CD14-positive monocyte (primary cell): ENCODE data around the gene KCNQ1. TPM values are rescaled to one million over a fixed set of nuclear protein-coding genes. Genes with fewer than 3 reads are reported as not detected.

Source experiments
- DNase-seq, 3 donors: peaks; one replicate each; pipeline ENCODE4 v3.0.0-alpha.2; 2011 to 2022
- H2AFZ ChIP-seq: 2 replicates; pipeline ENCODE4 v1.6.0; 2012; ENCODE audit warnings: mild to moderate bottlenecking, low read depth, low read length, inconsistent platforms; ENCODE audit not compliant: insufficient read depth, poor library complexity, severe bottlenecking
- H3K27ac ChIP-seq, 2 donors: 1 replicate in 1 of 2; 2 replicates in 1 of 2; pipeline ENCODE4 v1.5.1; 2012 to 2013; ENCODE audit warnings: low read length in 2 of 2, control low read depth in 1 of 2, inconsistent platforms in 1 of 2, low read depth in 1 of 2, mild to moderate bottlenecking in 1 of 2
- H3K27me3 ChIP-seq, 2 donors: one replicate each; pipeline versions ENCODE4 v1.6.0 to v1.6.1; 2011 to 2013; ENCODE audit warnings: low read length in 2 of 2; ENCODE audit not compliant: control insufficient read depth in 2 of 2, insufficient read depth in 2 of 2
- H3K36me3 ChIP-seq, 2 donors: replicated peaks in 1 of 2; 1 replicate in 1 of 2; 2 replicates in 1 of 2; pipeline versions ENCODE4 v1.5.1 to v1.6.1; 2012 to 2013; ENCODE audit warnings: low read length in 2 of 2, control low read depth in 1 of 2, inconsistent platforms in 1 of 2, mild to moderate bottlenecking in 1 of 2; ENCODE audit not compliant: insufficient read depth in 2 of 2, control insufficient read depth in 1 of 2
- H3K4me1 ChIP-seq, 2 donors: 1 replicate in 1 of 2; 2 replicates in 1 of 2; pipeline versions ENCODE4 v1.5.1 to v1.6.1; 2012 to 2013; ENCODE audit warnings: low read length in 2 of 2, control low read depth in 1 of 2, inconsistent platforms in 1 of 2, mild to moderate bottlenecking in 1 of 2, moderate library complexity in 1 of 2; ENCODE audit not compliant: insufficient read depth in 2 of 2, control insufficient read depth in 1 of 2
- H3K4me2 ChIP-seq: replicated peaks from 2 replicates; pipeline ENCODE3; 2012; ENCODE audit warnings: low read length, moderate library complexity, mild to moderate bottlenecking; ENCODE audit not compliant: poor library complexity, severe bottlenecking; ENCODE audit errors: extremely low read depth
- H3K4me3 ChIP-seq, 3 experiments: fragments of 200-600 bp in 1 of 3; sonication (generic) in 1 of 3; replicated peaks in 1 of 3; 1 replicate in 2 of 3; 2 replicates in 1 of 3; pipeline ENCODE4 v1.5.1; 2011 to 2013; ENCODE audit warnings: low read length in 3 of 3, mild to moderate bottlenecking in 3 of 3, control low read depth in 2 of 3, low read depth in 2 of 3, inconsistent platforms in 1 of 3, moderate library complexity in 1 of 3
- H3K79me2 ChIP-seq: 2 replicates; pipeline ENCODE4 v1.6.0; 2012; ENCODE audit warnings: mild to moderate bottlenecking, control low read depth, inconsistent platforms, low read length, moderate library complexity; ENCODE audit not compliant: insufficient read depth
- H3K9ac ChIP-seq: 2 replicates; pipeline ENCODE4 v1.6.0; 2017; ENCODE audit warnings: low read length, mild to moderate bottlenecking; ENCODE audit not compliant: insufficient read depth, poor library complexity, severe bottlenecking
- H3K9me3 ChIP-seq, 2 donors: replicated peaks in 1 of 2; 1 replicate in 1 of 2; 2 replicates in 1 of 2; pipeline versions ENCODE4 v1.5.1 to v1.6.1; 2012 to 2013; ENCODE audit warnings: low read length in 2 of 2, control low read depth in 1 of 2; ENCODE audit not compliant: control insufficient read depth in 1 of 2, insufficient read depth in 1 of 2
- H4K20me1 ChIP-seq: 2 replicates; pipeline ENCODE4 v1.6.0; 2012; ENCODE audit warnings: mild to moderate bottlenecking, low read length, control low read depth, moderate library complexity; ENCODE audit not compliant: insufficient read depth
- H3K27ac Mint-ChIP-seq, 7 donors: one replicate each; pipeline ENCODE4 v1.8.0; 2020; ENCODE audit warnings: mild to moderate bottlenecking in 7 of 7, mixed read lengths in 7 of 7, moderate library complexity in 6 of 7, inconsistent platforms in 2 of 7
- H3K27me3 Mint-ChIP-seq, 3 donors: one replicate each; pipeline ENCODE4 v1.8.0; 2021 to 2022; ENCODE audit warnings: low read depth in 3 of 3, mild to moderate bottlenecking in 3 of 3, mixed read lengths in 3 of 3, moderate library complexity in 3 of 3, inconsistent platforms in 1 of 3
- H3K36me3 Mint-ChIP-seq, 2 donors: one replicate each; pipeline ENCODE4 v1.8.0; 2020; ENCODE audit warnings: mixed read lengths in 2 of 2, inconsistent platforms in 1 of 2, mild to moderate bottlenecking in 1 of 2
- H3K4me1 Mint-ChIP-seq: one replicate; pipeline ENCODE4 v1.8.0; 2020; ENCODE audit warnings: mild to moderate bottlenecking, mixed read lengths
- H3K4me3 Mint-ChIP-seq, 2 donors: one replicate each; pipeline ENCODE4 v1.8.0; 2020; ENCODE audit warnings: mild to moderate bottlenecking in 2 of 2, mixed read lengths in 2 of 2, moderate library complexity in 1 of 2
- H3K9me3 Mint-ChIP-seq, 7 donors: one replicate each; pipeline ENCODE4 v1.8.0; 2020 to 2022; ENCODE audit warnings: mixed read lengths in 7 of 7, mild to moderate bottlenecking in 6 of 7, moderate library complexity in 6 of 7, inconsistent platforms in 2 of 7
- CTCF ChIP-seq: fragments of 200-600 bp; IDR thresholded peaks from one replicate; pipeline ENCODE4 v1.8.0; 2022; ENCODE audit warnings: antibody characterized with exemption, mild to moderate bottlenecking
- WGBS: methylation state at CpG from one replicate; pipeline ENCODE4 v1.1.5; 2013; ENCODE audit warnings: missing lambda C conversion rate; ENCODE audit not compliant: insufficient coverage; 5-methylcytosine and 5-hydroxymethylcytosine counted together
- intact Hi-C, 2 donors: fragments of 100-400 bp; cut with micrococcal nuclease; formaldehyde crosslinking; loops; one replicate each; pipeline versions ENCODE4 v1.15.0 to v1.15.1; 2023
- polyA plus RNA-seq, 3 donors: library from polyadenylated mRNA; depleted of rRNA in 1 of 3; unstranded in 2 of 3; stranded (reverse) in 1 of 3; fragments of 300-500 nt in 2 of 3; fragments of >200 nt in 1 of 3; fragmentation: Illumina TruSeq in 2 of 3; gene quantifications; 1 replicate in 2 of 3; 2 replicates in 1 of 3; pipeline ENCODE4 v1.2.3, GENCODE V29; 2012 to 2021

The KCNQ1 gene
- polyA plus RNA-seq, 3 donors: 14.9 to 31.8 (median 21.6) TPM

DNA sequence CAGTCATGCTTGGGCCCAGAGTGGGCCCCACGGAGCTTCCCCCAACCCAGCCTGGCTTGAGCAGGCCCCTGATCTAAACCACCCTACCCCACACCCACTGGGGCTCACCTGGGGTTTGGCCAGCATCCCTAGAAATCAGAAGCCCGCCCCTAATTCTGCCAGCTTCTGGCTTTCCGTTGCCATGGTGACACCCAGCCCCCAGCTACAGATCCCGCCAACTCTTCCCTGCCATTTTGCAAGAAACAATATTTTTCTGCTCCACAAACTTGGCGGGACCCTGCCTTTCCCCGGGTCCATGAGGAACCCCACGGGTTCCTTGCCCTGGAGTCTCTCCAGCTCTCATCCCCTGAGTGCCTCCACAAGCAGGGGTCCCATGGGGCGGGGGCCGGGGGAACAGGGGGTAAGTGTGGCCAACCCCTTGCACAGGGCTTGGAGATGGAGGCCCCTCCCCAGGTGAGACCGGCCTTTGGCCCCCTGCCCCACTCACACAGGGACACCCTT is 350.7 kb downstream of the KCNQ1 start:
- peaks cover 2 to 14% (median 7%) of the 10 kb centered on the region in 7 donors for H3K9me3 Mint-ChIP-seq
- peaks cover 11 to 21% (median 13%) of the 10 kb centered on the region in 3 donors for H3K27me3 Mint-ChIP-seq
- Histone ChIP-seq H3K9me3 (peaks cover 0 to 10% of the 10 kb centered on the region in 2 donors), H3K4me1 (peaks cover 12 to 23% of the 10 kb centered on the region in 2 donors), H3K9ac (no peak overlapping the region), H3K79me2 (no peaks in the 10 kb centered on the region), H3K27ac (no peak overlapping the region), H3K4me2 (no peak overlapping the region), H3K27me3 (peaks cover 0 to 17% of the 10 kb centered on the region in 2 donors), H2AFZ (no peak overlapping the region), H3K36me3 (peaks cover 2 to 6% of the 10 kb centered on the region in 2 donors), H3K4me3 (no peak overlapping the region), H4K20me1 (peaks cover 51% of the 10 kb centered on the region)
- no peak for TF ChIP-seq CTCF
- 86% methylated on average over 8 of the region's 10 CpGs for WGBS
- no peak overlapping the region for H3K27ac Mint-ChIP-seq
- H3K4me3 Mint-ChIP-seq: no peak overlapping the region
- peaks cover 16% of the 10 kb centered on the region for H3K4me1 Mint-ChIP-seq
- H3K36me3 Mint-ChIP-seq: peaks cover 33 to 38% of the 10 kb centered on the region in 2 donors
- intact Hi-C loops: no loop called here
- DNase-seq: no peak

DNA sequence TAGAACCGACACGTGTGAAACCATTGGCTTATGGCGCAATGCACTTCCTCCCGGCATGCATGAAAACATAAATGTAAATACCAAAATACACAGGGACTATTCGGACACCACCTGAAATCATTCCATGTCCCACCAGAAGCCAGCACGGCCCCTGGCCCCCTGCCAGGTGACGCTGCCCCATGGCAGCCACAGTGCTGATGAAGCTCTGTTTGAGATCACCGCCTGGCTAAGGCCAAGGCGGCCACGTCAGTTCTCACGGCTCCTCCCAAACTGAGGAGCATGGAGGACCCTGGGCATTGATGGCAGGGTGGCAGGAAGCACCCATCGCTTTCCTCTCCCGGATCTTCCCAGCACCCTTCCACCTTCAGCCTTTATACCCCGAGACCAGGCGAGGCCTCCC is 351.3 kb downstream of the KCNQ1 start:
- TF ChIP-seq CTCF: no peak
- Mint-ChIP-seq H3K27ac (peak overlapping the region in 1 of 7 donors; percentile 56), H3K9me3 (peaks cover 2 to 14% (median 5%) of the 10 kb centered on the region in 7 donors), H3K27me3 (peaks cover 9 to 16% (median 10%) of the 10 kb centered on the region in 3 donors), H3K36me3 (peaks cover 29 to 34% of the 10 kb centered on the region in 2 donors), H3K4me3 (no peak overlapping the region), H3K4me1 (peaks cover 11% of the 10 kb centered on the region)
- DNase-seq: no peak
- H3K4me1 ChIP-seq: peaks cover 9 to 21% of the 10 kb centered on the region in 2 donors
- no peak overlapping the region for H3K27ac ChIP-seq
- H3K79me2 ChIP-seq: no peaks in the 10 kb centered on the region
- no peak overlapping the region for H3K4me2 ChIP-seq
- peaks cover 0 to 11% of the 10 kb centered on the region in 2 donors for H3K27me3 ChIP-seq
- H3K9me3 ChIP-seq: peaks cover 0 to 10% of the 10 kb centered on the region in 2 donors
- no peak overlapping the region for H2AFZ ChIP-seq
- WGBS: 75% methylated on average over 10 of the region's 15 CpGs
- no peak overlapping the region for H3K4me3 ChIP-seq
- peaks cover 51% of the 10 kb centered on the region for H4K20me1 ChIP-seq
- intact Hi-C loops: no loop called here
- peaks cover 2 to 6% of the 10 kb centered on the region in 2 donors for H3K36me3 ChIP-seq
- H3K9ac ChIP-seq: no peak overlapping the region
